Gastroesophageal sphincter (tissue), 4 donors: ENCODE data around the gene ZNF761. TPM values are rescaled to one million over a fixed set of nuclear protein-coding genes. Genes with fewer than 3 reads are reported as not detected.
"Not testable (repeated sequence)": the region's sequence is repeated elsewhere in the genome, so short reads cannot be mapped to it uniquely, and the experiment has no call there.

Experiments
- ATAC-seq: fragments of 150-250 bp; one replicate; pipeline ENCODE4 v1.9.1; 2016; ENCODE audit warnings: mild to moderate bottlenecking, moderate library complexity
- H3K27ac ChIP-seq, 4 donors: fragments of 200-600 bp; sonication (generic) in 3 of 4; 1 replicate in 3 of 4; 2 replicates in 1 of 4; pipeline ENCODE4 v1.5.1; 2016 to 2019
- H3K27me3 ChIP-seq: fragments of 200-600 bp; sonication (generic); one replicate; pipeline ENCODE4 v1.5.1; 2019
- H3K36me3 ChIP-seq, 2 donors: fragments of 200-600 bp; sonication (generic); one replicate each; pipeline ENCODE4 v1.5.1; 2019; ENCODE audit warnings: control low read depth in 1 of 2
- H3K4me1 ChIP-seq, 3 donors: fragments of 200-600 bp; sonication (generic); 1 replicate in 2 of 3; 2 replicates in 1 of 3; pipeline ENCODE4 v1.5.1; 2016 to 2019; ENCODE audit warnings: control low read depth in 2 of 3
- H3K4me3 ChIP-seq, 2 donors: fragments of 200-600 bp; sonication (generic); one replicate each; pipeline ENCODE4 v1.5.1; 2019; ENCODE audit warnings: mild to moderate bottlenecking in 1 of 2, moderate library complexity in 1 of 2
- H3K9me3 ChIP-seq, 3 donors: fragments of 200-600 bp; sonication (generic); one replicate each; pipeline ENCODE4 v1.5.1; 2017 to 2019; ENCODE audit warnings: control low read depth in 2 of 3
- EP300 ChIP-seq: sonication (generic); formaldehyde crosslinking; IDR thresholded peaks from one replicate; pipeline ENCODE4 v1.6.1; 2017; ENCODE audit warnings: antibody characterized with exemption, mild to moderate bottlenecking
- POLR2A ChIP-seq, 2 donors: fragments of 450-650 bp; IDR thresholded peaks; one replicate each; pipeline ENCODE4 v1.6.1; 2017; ENCODE audit warnings: antibody characterized with exemption in 2 of 2, mild to moderate bottlenecking in 2 of 2, moderate library complexity in 1 of 2
- POLR2AphosphoS5 ChIP-seq: sonication (generic); formaldehyde crosslinking; IDR thresholded peaks from one replicate; pipeline ENCODE4 v1.6.1; 2017; ENCODE audit warnings: antibody characterized with exemption
- WGBS, 2 donors: methylation state at CpG; one replicate each; pipeline ENCODE4 v1.1.5; 2018; ENCODE audit warnings: low coverage in 1 of 2; 5-methylcytosine and 5-hydroxymethylcytosine counted together
- total RNA-seq, 4 donors: library from RNA; depleted of rRNA; stranded (reverse); fragments of >200 nt; gene quantifications; one replicate each; pipeline ENCODE4 v1.1.0, GENCODE V29; 2016
- TF ChIP-seq, protein P1 (sequence below), 4 experiments: fragments of 200-600 bp in 2 of 4; fragments of 450-650 bp in 2 of 4; sonication (generic) in 1 of 4; IDR thresholded peaks; one replicate each; pipeline ENCODE4 v1.5.1; 2017 to 2019; ENCODE audit warnings: antibody characterized with exemption in 4 of 4, mild to moderate bottlenecking in 2 of 4, moderate library complexity in 2 of 4

Gene ZNF761
- total RNA-seq, 4 donors from 2014 or later, result 7.5 to 12.8 (median 10.2) TPM

DNA sequence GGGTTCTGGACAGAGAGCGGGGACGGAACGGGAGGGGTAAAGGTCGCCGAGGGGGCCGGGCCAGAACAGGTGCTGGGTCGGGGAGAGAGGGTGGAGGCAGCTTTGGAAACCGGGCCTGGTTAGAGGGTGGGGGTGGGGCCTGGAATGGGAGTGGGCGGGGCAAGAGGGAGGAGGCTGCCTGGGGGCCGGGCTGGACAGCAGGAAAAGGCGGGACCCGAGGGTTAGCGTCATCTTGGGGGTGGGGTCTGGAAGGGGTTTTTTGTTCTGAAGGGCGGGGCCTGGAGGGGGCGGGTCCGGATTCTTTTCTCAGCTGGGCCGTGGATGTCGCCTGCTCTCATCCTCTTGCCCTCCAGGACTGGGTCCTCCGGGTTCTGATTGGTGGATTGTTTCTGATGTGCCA is 31.5 kb downstream of the ZNF761 start:
- H3K27ac ChIP-seq, result peak overlapping the region in 2 of 4 donors; percentile 40 to 61
- 0 to 11% methylated on average over 2 to 5 of the region's 19 CpGs for WGBS, 2 donors
- peaks cover 0 to 7% (median 0%) of the 10 kb centered on the region in 3 donors for H3K9me3 ChIP-seq
- peaks cover 31% of the 10 kb centered on the region for H3K27me3 ChIP-seq
- TF ChIP-seq POLR2A (IDR thresholded peaks at IDR 0.05) (no peak), POLR2AphosphoS5 (no peak), EP300 (no peak)
- TF ChIP-seq, protein P1, sequence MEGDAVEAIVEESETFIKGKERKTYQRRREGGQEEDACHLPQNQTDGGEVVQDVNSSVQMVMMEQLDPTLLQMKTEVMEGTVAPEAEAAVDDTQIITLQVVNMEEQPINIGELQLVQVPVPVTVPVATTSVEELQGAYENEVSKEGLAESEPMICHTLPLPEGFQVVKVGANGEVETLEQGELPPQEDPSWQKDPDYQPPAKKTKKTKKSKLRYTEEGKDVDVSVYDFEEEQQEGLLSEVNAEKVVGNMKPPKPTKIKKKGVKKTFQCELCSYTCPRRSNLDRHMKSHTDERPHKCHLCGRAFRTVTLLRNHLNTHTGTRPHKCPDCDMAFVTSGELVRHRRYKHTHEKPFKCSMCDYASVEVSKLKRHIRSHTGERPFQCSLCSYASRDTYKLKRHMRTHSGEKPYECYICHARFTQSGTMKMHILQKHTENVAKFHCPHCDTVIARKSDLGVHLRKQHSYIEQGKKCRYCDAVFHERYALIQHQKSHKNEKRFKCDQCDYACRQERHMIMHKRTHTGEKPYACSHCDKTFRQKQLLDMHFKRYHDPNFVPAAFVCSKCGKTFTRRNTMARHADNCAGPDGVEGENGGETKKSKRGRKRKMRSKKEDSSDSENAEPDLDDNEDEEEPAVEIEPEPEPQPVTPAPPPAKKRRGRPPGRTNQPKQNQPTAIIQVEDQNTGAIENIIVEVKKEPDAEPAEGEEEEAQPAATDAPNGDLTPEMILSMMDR (IDR thresholded peaks at IDR 0.05), result no peak
- ATAC-seq, result peak; percentile 50
- no peak overlapping the region for H3K4me3 ChIP-seq
- H3K4me1 ChIP-seq, result peaks cover 0 to 12% (median 0%) of the 10 kb centered on the region in 3 donors
- no peaks in the 10 kb centered on the region for H3K36me3 ChIP-seq

DNA sequence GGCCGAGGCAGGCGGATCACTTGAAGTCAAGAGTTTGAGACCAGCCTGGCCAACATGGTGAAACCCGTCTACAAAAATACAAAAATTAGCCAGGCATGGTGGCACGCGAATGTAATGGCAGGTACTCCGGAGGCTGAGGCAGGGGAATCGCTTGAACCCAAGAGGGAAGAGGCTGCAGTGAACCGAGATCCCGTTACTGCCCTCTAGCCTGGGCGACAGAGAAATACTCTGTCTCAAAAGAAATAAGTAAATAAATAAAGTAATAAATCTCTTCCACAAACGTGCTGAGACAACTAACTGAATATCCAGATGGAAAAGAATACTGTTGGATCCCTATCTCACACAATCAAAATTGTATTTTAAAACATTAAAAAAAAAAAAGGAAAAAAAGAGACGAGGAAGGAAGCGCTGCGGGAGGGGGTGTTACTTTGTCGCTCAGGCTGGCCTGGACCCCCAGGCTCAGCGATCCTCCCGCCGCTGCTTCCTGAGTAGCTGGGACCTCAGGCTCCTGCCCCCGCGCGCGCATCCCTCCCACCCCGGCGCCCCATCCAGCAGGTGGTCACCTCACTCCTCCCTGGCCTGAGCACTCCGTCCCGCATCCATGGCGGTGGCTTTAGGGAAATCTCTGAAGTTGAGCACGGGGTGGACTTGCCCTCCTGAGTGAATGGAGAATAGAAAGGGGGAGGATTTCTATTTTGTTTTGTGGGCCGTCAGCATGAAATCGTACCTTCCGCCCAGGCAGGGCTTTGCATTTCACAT is 35.1 kb downstream of the ZNF761 start:
- WGBS, 2 donors, result 10 to 25% methylated on average over 9 to 14 of the region's 31 CpGs
- H3K4me3 ChIP-seq, result peak overlapping the region; percentile 74 to 84
- no peaks in the 10 kb centered on the region for H3K9me3 ChIP-seq
- H3K4me1 ChIP-seq, result peaks cover 0 to 17% (median 0%) of the 10 kb centered on the region in 3 donors
- H3K36me3 ChIP-seq, result no peaks in the 10 kb centered on the region
- H3K27me3 ChIP-seq, result peaks cover 31% of the 10 kb centered on the region
- ATAC-seq, result peak; percentile 37
- peak overlapping the region in 3 of 4 donors; percentile 68 to 81 (median 79) for H3K27ac ChIP-seq
- TF ChIP-seq, protein P1 (IDR thresholded peaks at IDR 0.05), result no peak
- TF ChIP-seq EP300, result no peak
- TF ChIP-seq POLR2A (IDR thresholded peaks at IDR 0.05), result no peak
- no peak for TF ChIP-seq POLR2AphosphoS5

DNA sequence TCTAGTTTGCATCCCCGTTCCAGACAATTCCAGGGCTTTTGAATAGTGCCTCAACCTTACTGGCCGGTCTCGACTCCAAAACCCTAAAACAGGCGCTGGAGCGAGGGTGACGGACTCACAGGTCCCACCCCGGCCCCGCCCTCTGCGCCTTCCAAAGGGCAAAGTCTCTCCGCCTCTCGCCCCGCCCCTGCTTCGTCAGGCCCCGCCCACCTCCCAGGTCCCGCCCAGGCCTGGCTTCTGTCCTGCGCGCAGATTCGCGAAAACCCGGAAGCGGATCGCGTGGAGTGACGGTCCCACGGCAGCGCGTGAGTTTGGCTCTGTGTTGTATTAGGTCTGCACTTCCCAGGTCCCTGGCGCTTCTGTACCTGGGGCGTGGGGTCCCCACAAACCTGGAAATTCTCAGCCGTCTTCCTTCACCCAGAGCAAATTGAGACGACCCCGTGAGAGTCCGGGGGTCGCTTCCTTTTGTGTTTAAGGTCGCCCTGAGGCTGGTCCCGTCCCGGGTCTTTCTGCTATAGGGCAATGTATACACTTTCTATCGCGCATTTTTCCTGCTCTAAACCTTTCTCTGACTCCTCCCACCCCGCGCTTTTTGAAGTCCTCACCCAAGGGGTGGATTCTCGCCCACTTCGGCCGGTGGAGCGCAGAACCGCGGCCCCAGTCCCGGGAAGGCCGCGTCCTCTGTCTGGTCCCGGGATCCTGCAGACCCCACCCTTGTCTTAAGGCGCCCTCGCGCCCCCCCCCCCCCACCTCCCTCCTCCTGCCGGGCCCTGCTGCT is 35.9 kb downstream of the ZNF761 start, which contains the start of gene ZNF813:
Gene ZNF813, plus strand, starts transcription at position 249 of the 778 bp plus-strand sequence. CDS start 16,090 bp downstream, outside the sequence.
- TF ChIP-seq POLR2AphosphoS5 (peak; percentile 78), EP300 (no peak)
- H3K27me3 ChIP-seq, result peaks cover 31% of the 10 kb centered on the region
- H3K4me1 ChIP-seq, result peaks cover 0 to 17% (median 0%) of the 10 kb centered on the region in 3 donors
- peak within 1 kb of the TSS; percentile 39 to 81 (median 74) for H3K27ac ChIP-seq
- H3K4me3 ChIP-seq, result peak within 1 kb of the TSS; percentile 74 to 84
- peak; percentile 96 for ATAC-seq
- 0% methylated on average over 3 to 13 of the region's 55 CpGs for WGBS, 2 donors
- peaks cover 0 to 5% of the 10 kb centered on the region in 2 donors for H3K36me3 ChIP-seq
- no peaks in the 10 kb centered on the region for H3K9me3 ChIP-seq

DNA sequence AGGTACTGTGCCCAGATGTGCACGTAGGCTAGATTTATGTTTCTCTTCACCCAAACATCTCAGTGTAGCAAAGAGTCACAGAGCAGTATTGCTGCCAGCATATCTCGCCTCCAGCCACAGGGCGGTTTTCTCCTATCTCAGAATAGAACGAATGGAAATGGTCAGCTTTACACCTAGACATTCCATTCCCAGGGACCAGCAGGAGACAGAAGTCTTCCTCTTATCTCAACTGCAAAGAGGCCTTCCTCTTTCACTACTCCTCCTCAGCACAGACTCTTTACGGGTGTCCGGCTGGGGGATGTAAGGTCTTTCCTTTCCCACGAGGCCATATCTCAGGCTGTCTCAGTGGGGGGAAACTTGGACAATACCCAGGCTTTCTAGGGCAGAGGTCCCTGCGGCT is 36.8 kb downstream of the ZNF761 start:
- Histone ChIP-seq H3K4me1 (peaks cover 0 to 17% (median 0%) of the 10 kb centered on the region in 3 donors), H3K4me3 (peak overlapping the region in 1 of 2 donors; percentile 74), H3K36me3 (peaks cover 0 to 15% of the 10 kb centered on the region in 2 donors), H3K27me3 (peaks cover 22% of the 10 kb centered on the region)
- WGBS, 2 donors, result 27 to 28% methylated on average over 3 to 6 of the region's 8 CpGs
- ATAC-seq, H3K9me3 ChIP-seq, H3K27ac ChIP-seq: not testable (repeated sequence)

DNA sequence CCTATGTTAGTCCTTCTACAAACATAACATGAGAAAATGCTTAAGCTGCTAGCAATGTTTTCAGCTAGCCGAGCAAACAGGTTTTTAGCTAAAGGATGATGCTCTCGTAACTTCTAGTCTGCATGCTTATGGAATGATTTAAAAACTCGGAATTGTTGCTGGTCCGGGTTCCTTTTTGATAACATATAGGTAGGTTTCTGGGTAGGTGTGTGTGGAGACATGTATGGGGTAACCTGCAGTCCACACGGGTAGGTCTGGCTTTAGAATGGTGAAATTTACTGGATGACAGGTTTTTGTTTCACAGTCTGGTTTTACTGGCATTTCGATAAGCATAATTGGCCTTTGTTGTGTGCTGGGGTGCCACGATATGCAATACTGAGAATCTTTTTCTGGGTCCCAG is 40.1 kb downstream of the ZNF761 start:
- H3K4me3 ChIP-seq, result no peak overlapping the region
- 81 to 96% methylated on average over 6 to 7 of the region's 7 CpGs for WGBS, 2 donors

DNA sequence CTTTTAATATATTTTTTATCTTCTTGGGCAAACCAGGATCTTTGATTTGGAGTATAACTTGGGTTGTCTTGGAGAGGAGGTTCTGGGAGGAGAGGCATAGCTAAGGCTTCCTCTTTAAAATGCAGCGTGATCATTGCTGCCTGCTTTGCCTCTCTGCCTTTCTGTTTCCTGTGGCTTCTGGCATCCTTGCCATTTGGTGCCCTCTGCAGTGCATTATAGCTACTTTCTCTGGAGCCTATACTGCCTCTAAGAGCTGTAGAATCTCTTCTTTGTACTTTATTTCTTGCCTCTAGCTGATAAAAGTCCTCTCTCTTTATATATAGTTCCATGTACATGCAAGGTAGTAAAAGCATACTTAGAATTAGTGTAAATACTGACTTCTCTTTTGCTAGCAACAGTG is 43.0 kb downstream of the ZNF761 start:
- H3K9me3 ChIP-seq, result peaks cover 0 to 45% (median 2%) of the 10 kb centered on the region in 3 donors
- H3K27me3 ChIP-seq, H3K4me3 ChIP-seq, H3K4me1 ChIP-seq, ATAC-seq, H3K27ac ChIP-seq: not testable (repeated sequence)
- 64 to 83% methylated on average over 1 of the region's 1 CpG for WGBS, 2 donors
- H3K36me3 ChIP-seq, result peaks cover 0 to 71% of the 10 kb centered on the region in 2 donors

More for the DNA sequence above, 40.1 kb downstream of the ZNF761 start:
- Histone ChIP-seq H3K36me3 (peaks cover 0 to 43% of the 10 kb centered on the region in 2 donors), H3K27ac (no peak overlapping the region), H3K27me3 (no peaks in the 10 kb centered on the region), H3K9me3 (peaks cover 0 to 18% (median 0%) of the 10 kb centered on the region in 3 donors), H3K4me1 (peaks cover 0 to 11% (median 0%) of the 10 kb centered on the region in 3 donors)
- ATAC-seq, result no peak
- no peak for TF ChIP-seq POLR2A (IDR thresholded peaks at IDR 0.05)
- no peak for TF ChIP-seq POLR2AphosphoS5
- TF ChIP-seq, protein P1 (IDR thresholded peaks at IDR 0.05), result no peak
- no peak for TF ChIP-seq EP300

DNA sequence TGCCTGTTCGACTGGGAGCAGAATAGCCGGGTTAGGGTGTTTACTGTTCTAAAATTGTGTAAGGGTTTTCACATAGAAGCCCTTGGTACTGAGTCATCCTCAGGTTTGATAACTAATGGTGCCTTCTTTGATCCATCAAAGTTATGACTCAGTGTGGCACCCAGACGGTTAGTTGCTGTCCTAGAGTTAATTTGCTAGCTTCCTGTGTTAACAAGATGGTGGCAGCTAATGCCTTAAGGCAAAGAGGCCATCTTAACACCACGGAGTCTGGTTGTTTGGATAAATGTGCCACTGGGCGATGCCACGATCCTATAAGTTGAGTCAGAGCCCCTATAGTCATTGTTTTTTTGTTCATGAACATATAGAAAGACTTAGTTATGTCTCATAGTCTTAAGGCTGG is 43.7 kb downstream of the ZNF761 start:
- not testable (repeated sequence) for H3K27me3 ChIP-seq, H3K4me3 ChIP-seq, H3K27ac ChIP-seq, H3K4me1 ChIP-seq, ATAC-seq
- Histone ChIP-seq H3K36me3 (peaks cover 0 to 76% of the 10 kb centered on the region in 2 donors), H3K9me3 (peaks cover 0 to 52% (median 4%) of the 10 kb centered on the region in 3 donors)
- WGBS, 2 donors, result 81 to 94% methylated on average over 3 to 6 of the region's 6 CpGs

DNA sequence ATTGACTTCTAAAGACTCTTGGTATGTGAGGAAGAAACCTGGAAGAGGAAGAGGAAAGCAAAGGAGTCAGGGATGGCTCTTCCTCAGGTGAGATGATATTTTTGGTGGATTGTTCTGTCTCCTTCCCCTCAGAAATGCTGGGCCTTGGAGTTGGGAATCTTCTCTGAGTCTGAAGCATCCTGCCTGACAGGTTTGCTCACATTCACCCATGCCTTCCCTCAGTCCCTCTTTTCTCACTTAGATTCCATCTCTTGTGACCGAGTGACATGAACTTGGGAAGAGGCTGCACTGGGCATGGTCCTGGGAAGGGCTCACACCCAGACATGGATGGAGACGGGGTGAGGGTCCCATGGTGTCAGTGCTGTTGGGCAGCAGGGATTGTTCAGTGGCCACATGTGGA is 52.0 kb downstream of the ZNF761 start:
- H3K36me3 ChIP-seq, result peaks cover 0 to 88% of the 10 kb centered on the region in 2 donors
- not testable (repeated sequence) for H3K4me3 ChIP-seq, H3K27me3 ChIP-seq, H3K27ac ChIP-seq, H3K4me1 ChIP-seq, ATAC-seq
- 86% methylated on average over 1 of the region's 2 CpGs; no CpG with 5 or more reads in 1 of the 2 donors for WGBS, 2 donors
- H3K9me3 ChIP-seq, result peaks cover 0 to 43% (median 4%) of the 10 kb centered on the region in 3 donors
